GM15510 (cell line): ENCODE data around the gene LTBP4.

Experiments
- POLR2A ChIP-seq: IDR thresholded peaks from 3 replicates; pipeline ENCODE4 v1.6.1; 2011; ENCODE audit warnings: borderline replicate concordance; ENCODE audit not compliant: insufficient read length; ENCODE audit errors: extremely low read depth

The LTBP4 gene

DNA sequence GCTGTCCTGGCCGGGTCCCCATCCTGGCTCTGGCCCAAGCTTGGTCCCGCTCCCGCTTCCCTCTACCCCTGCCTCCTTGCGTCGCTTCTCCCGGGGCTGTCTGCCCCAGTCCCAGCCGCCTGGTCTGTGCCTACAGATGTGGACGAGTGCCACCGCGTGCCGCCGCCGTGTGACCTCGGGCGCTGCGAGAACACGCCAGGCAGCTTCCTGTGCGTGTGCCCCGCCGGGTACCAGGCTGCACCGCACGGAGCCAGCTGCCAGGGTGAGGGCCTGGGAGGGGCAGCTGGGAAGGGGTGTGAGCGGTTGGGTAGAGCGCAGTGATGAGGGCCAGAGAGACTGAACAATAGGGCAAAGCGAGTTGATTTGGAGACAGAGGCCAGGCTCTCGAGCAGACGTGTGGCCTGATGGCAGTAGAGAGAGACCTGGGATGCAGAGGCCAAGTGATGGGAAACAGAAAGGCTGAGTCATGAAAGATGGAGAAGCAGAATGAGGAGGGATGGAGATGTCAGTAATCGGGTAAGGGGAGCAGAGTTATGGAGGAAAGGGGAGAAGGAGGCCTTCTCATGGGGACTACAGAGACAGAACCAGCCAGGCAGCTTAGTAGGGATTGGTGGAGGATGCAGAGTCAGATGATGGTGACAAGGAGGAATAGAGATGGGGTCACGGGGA, 9.4 kb downstream of the LTBP4 start:
- no peak for TF ChIP-seq POLR2A

DNA sequence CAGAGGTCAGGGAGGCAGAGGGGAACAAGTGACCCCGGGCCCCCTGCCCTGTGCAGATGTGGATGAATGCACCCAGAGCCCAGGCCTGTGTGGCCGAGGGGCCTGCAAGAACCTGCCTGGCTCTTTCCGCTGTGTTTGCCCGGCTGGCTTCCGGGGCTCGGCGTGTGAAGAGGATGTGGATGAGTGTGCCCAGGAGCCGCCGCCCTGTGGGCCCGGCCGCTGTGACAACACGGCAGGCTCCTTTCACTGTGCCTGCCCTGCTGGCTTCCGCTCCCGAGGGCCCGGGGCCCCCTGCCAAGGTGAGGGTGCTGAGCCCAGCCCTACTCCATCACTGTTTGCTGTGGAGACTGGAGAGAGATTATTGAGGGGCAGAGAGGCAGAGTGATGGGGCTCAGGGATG, 9.9 kb downstream of the LTBP4 start:
- TF ChIP-seq POLR2A, result no peak

DNA sequence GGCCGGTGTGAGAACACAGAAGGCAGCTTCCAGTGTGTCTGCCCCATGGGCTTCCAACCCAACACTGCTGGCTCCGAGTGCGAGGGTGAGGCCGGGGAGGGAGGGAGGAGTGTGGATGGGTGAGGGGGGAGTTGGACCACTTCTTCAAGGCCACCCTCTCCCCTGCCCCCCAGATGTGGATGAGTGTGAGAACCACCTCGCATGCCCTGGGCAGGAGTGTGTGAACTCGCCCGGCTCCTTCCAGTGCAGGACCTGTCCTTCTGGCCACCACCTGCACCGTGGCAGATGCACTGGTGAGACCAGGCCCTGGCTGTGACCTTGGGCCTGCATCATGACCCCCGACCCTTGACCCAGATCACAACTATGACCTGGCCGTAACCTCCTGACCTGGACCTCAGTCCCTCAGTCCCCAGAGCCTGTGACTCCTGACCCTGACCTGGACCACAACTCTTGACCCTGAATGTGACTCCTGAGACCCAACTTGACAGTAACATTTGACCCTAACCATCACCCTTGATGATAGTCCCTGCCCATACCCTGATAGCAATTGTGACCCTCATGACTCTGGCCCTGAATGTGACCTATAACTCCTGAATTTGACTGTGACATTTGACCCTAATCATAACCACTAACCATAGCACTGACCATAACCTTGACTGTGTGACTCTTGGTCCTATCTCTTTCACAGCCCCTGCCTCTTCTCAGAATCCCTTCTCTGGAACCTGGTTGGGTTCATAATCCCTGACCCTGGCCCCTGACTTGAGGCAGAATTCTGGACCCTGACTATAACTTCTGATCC, 10.9 kb downstream of the LTBP4 start:
- TF ChIP-seq POLR2A, result no peak

- TF ChIP-seq POLR2A, result no peak
Measured at GRCh38 chr19:40612831-40613689, 11.9 kb downstream of the LTBP4 start.

DNA sequence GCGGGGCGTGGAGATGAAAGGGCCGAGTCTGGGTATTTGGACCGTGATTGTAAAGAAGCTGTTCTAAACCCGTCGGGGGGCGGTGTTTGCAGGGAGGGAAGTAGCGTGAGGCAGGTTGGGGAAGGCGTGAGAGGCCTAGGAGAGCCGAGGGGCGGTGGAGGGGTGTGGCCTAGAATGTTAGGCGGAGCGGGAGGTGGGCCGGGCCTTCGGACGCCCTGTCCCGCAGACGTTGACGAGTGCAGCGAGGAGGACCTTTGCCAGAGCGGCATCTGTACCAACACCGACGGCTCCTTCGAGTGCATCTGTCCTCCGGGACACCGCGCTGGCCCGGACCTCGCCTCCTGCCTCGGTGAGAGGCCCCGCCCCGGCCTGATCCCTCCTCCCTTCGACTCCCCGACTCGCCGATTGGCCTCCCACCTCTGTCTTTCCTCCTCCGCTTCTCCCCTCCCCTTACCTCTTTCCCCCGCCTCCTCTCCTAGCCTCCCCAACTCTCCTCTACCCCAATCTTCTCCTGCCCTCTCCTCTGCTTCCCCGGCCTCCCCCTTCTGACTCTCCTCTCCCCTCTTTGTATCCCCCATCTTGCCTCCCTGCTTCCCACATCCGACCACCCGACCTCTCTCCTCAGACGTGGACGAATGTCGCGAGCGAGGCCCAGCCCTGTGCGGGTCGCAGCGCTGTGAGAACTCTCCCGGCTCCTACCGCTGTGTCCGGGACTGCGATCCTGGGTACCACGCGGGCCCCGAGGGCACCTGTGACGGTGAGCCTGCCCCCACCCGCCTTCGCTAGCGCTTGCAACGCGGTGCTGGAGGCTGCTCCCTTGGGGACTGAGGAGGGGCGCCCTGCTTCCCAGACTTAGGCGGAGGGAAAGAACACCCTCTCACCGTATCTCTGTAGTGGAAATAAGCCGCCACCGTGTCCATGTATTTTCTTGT, 12.8 kb downstream of the LTBP4 start:
- peak; percentile 33 for TF ChIP-seq POLR2A

- no peak for TF ChIP-seq POLR2A
Measured at GRCh38 chr19:40614622-40615411, 13.6 kb downstream of the LTBP4 start.

GRCh38 chr19:40616178-40616577, 15.0 kb downstream of the LTBP4 start:
- no peak for TF ChIP-seq POLR2A

DNA sequence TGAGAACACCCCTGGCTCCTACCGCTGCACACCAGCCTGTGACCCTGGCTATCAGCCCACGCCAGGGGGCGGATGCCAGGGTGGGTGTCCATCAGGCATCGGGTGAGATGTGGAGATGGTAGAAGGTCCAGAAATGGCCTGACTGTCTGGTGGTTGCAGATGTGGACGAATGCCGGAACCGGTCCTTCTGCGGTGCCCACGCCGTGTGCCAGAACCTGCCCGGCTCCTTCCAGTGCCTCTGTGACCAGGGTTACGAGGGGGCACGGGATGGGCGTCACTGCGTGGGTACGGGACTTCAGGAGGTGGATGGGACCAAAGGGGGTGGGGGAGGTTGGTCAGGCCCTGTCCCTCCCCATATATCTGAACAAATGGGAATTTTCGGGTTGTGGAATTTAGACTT, 15.8 kb downstream of the LTBP4 start:
- no peak for TF ChIP-seq POLR2A

- no peak for TF ChIP-seq POLR2A
Measured at GRCh38 chr19:40617961-40618360, 16.8 kb downstream of the LTBP4 start.

- no peak for TF ChIP-seq POLR2A
Measured at GRCh38 chr19:40619333-40620160, 18.4 kb downstream of the LTBP4 start.

DNA sequence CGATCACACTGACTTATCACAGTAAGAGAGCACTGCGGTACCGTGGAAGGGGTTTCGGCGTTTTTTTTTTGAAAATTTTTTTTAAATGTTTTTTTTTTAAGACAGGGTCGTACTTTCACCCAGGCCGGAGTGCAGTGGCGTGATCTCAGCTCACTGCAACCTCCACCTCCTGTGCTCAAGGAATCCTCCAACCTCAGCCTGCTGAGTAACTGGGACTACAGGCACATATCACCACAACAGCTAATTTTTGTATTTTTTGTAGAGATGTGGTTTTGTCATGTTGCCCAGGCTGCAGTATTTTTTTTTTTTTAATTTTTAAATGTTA, 19.0 kb downstream of the LTBP4 start:
- TF ChIP-seq POLR2A, result no peak

DNA sequence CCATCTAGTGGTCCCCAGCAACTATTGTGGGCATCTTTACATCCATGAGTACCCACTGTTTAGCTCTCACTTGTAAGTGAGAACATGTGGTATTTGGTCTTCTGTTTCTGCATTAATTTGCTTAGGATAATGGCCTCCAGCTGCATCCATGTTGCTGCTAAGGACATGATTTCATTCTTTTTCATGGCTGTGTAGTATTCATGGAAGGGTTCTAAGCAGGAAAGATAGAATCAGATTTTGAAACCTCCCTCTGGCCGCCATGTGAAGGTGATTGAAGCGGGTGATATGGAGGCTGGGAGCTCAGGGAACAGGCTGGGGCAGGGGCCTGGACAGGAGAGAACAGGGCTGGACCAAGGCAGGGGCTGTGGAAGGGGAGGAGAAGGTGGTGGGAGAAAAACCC, 20.1 kb downstream of the LTBP4 start:
- no peak for TF ChIP-seq POLR2A
